A549 (cell line): Measurements from ENCODE around the gene CD84.

Source experiments
- ATOH8 ChIP-seq: fragments of 250-450 bp; sonication (Bioruptor Pico); IDR thresholded peaks from 2 replicates; pipeline ENCODE4 v1.5.0; 2020; ENCODE audit warnings: low read depth, mild to moderate bottlenecking, moderate library complexity
- CTCF ChIP-seq: fragments of >200 bp; sonication (Bioruptor Twin); formaldehyde crosslinking; IDR thresholded peaks from 3 replicates; pipeline ENCODE4 v1.5.1; 2016
- E2F6 ChIP-seq: IDR thresholded peaks from 2 replicates; pipeline ENCODE4 v1.6.1; 2012; ENCODE audit warnings: low read depth, borderline replicate concordance
- EHMT2 ChIP-seq: fragments of 200-600 bp; sonication (generic); IDR thresholded peaks from 2 replicates; pipeline ENCODE4 v1.6.1; 2016; ENCODE audit warnings: antibody characterized with exemption, low read depth, mild to moderate bottlenecking, moderate library complexity
- JUNB ChIP-seq: fragments of >200 bp; sonication (Bioruptor Twin); formaldehyde crosslinking; IDR thresholded peaks from 2 replicates; pipeline ENCODE4 v1.6.1; 2016
- MAFK ChIP-seq: fragments of 450-650 bp; IDR thresholded peaks from 2 replicates; pipeline ENCODE4 v1.6.1; 2014; ENCODE audit not compliant: partially characterized antibody
- MAX ChIP-seq: IDR thresholded peaks from 2 replicates; pipeline ENCODE4 v1.6.1; 2012
- NFE2L2 ChIP-seq: fragments of 150-350 bp; conservative IDR thresholded peaks from 2 replicates; pipeline ENCODE4 v1.6.1; 2014; ENCODE audit warnings: low read length
- NPAS2 ChIP-seq: fragments of 250-450 bp; sonication (Bioruptor Pico); IDR thresholded peaks from 2 replicates; pipeline ENCODE4 v1.8.0; 2022; ENCODE audit warnings: mild to moderate bottlenecking, moderate library complexity, borderline replicate concordance
- NR3C1 ChIP-seq: fragments of >200 bp; sonication (Bioruptor Twin); formaldehyde crosslinking; IDR thresholded peaks from 3 replicates; pipeline ENCODE4 v1.6.1; 2017
- POLR2A ChIP-seq: IDR thresholded peaks from 2 replicates; pipeline ENCODE4 v1.6.1; 2012; ENCODE audit warnings: mild to moderate bottlenecking, low read length
- USF2 ChIP-seq: fragments of 450-650 bp; IDR thresholded peaks from 2 replicates; pipeline ENCODE4 v1.6.1; 2014; ENCODE audit warnings: antibody characterized with exemption

GRCh38 chr1:160520582-160520981, 58.7 kb downstream of the CD84 start:
- TF ChIP-seq CTCF (no peak), POLR2A (no peak), ATOH8 (no peak), JUNB (no peak), EHMT2 (no peak), NR3C1 (no peak), E2F6 (no peak), MAFK (no peak), NFE2L2 (no peak), MAX (no peak), USF2 (no peak), NPAS2 (CRISPR knock-in tag) (no peak)
